GM19438 (cell line): ENCODE data around the gene PRDM5.
A peak's percentile ranks its signal among the peaks of the same experiment; 100 is the strongest.

Source experiments
- ATAC-seq: cut with Tn5 transposase; IDR thresholded peaks from one replicate; pipeline ENCODE4 v1.9.1; 2021; ENCODE audit warnings: low read depth; ENCODE audit not compliant: unreplicated experiment

PRDM5 gene

DNA sequence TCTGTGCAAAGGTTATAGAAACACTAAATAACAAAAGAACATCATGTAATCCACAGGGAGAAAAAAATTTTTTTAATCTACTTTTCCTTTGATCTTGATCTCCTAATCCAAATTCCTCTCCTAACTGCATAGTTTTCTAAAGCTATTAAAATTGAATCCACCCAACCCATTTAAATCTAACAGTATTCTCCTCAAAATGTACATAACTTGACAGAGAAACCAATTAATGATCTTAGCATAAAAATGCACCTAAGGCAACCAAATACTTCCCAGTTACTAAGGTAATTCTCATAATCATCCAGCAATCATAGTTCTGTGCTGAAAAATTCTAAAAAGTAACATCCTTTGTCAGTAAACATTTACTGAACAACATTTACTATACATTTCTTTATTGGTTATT lies 60.7 kb downstream of the PRDM5 start:
- ATAC-seq: no peak

DNA sequence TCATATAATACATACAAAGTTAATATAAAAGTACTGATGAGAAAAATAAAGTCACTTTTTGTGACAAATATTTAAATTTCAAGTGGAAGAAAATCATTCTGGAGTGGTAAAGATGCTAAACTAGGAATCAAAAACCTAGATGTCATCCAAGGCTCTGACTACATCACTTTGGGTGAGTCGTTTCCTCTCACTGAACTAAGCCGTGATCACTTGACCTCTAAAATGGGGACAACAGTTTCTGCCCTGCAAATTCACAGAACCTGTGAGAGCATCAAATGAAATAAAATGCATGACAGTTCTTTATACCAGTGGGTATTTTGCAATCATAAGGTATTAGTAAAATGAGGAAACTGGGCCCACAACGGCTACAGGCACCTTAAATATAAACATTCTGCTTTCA lies 63.8 kb downstream of the PRDM5 start:
- no peak for ATAC-seq

DNA sequence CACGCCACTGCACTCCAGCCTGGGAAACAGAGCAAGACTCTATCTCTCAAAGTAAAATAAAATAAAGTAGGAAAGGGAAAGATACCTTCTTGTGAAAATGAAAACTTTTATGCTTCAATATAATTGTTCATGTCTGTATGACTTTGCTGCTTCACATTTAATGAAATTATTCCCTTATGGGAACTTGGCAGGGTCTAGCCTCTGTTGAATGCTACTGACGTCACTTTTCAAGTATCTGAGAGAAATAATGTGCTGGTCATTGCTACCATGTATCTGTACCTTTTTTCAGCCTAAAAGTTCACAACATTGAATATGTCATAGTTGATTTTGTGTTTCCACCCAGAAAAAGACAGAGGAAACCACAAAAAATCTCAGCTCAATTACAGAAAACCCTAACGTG lies 65.2 kb downstream of the PRDM5 start:
- ATAC-seq: no peak

DNA sequence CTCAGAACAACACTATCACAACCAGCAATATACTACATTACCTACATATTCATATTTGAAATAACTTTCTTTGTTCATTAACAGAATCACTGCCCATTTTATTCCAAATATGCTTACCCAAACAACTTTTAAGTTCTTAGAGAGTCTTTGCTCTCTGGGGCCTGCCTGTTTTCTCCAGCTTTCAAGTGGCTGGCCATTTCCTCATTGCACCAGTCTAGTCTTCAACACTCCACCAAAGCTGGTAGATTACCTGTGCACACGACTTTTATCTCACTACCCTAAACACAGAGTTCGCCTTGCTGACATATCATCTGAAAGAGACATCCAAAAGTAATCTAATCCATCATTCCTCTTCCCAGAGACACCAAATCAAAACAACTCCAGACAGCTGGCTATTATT lies 66.2 kb downstream of the PRDM5 start:
- no peak for ATAC-seq

DNA sequence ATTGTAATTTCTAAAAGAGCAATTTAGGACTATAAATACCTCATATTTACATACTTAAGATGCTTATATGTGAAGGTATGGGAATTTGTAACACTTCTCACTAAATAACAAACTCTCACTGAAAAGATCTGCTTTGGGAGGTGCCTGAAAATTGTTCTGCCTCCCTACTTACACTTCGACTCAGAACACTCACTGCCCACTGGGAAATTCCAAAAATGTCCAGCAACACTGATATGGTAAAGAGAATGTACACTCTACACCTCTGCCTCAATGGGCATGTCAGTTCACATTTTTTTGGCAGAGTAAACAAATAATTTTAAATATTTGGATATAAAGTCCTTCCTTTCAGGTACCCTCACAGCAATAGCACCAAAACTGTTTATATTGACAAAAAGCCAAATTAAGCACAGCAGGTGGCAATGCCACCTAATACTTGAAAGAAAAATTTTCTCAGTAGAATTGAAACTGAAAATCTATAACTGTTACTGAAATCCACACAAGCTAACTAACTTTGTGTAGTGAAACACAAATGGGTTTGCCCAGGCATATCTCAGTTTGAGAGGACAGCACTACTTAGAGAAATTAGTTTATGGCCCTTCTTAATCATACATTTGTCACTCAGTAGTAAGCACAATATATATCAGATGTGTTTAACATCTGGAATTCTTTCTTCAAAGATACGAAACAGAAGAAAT lies 67.1 kb downstream of the PRDM5 start:
- peak; percentile 87 for ATAC-seq

DNA sequence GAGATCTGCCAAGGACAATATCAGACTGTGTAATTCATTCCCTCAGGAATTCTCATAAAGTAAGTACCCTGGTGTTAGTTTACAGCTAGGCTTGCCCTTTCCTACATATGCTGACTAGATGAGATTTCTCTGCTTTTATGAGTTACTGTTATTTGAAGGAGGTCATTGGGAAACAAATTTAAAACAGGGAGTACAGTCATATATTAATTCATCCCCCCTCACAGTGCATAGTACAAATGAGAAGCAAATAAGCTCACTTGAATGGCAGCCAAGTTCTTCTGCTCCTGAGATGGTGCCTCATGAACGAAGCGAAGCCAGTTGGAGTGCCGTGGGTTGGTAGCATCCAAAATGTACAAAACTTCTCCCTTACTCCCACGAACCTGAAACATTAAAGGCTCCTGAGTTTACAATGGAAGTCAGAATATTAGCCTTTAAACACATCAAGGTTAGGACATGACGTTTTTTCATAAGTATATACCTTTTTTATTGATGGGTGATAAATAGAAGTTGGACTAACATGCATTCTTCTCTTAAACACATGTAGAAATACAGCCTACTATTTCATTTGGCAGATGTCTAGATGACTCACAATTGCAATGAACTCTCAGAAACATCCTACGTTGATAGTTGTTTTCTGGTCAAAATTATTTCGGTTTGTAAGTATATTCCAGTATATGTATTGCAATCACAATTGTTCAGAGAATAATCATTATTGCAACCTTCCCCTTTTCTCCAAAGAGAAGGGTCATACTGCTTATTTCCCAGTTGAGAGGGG lies 69.2 kb downstream of the PRDM5 start:
- no peak for ATAC-seq

DNA sequence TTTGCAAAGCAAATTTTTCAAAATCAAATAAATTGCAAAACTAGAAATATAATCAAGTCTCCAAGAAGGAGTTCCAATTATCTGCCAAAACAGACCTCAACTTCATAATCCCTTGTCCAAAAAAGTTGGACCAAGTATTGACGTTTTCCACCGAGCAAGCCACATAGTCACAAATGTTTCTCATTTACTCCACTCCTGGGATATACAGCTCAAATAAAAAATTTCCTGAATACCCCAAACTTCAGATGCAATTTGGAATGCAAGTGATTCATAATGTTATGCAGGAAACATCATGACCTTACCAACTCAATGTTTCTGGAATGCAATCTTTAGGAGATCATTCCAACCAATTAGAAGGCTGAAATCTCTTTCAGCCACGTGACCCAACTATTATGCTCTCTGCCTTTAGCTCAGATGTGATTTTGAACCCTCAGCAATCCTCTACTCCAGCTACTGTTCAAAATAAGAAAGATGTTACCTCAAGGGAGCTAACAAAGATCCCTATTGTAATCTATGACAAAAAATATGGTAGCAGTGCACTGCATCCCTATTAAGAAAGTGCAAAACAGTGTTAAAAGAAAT lies 72.4 kb downstream of the PRDM5 start:
- no peak for ATAC-seq

DNA sequence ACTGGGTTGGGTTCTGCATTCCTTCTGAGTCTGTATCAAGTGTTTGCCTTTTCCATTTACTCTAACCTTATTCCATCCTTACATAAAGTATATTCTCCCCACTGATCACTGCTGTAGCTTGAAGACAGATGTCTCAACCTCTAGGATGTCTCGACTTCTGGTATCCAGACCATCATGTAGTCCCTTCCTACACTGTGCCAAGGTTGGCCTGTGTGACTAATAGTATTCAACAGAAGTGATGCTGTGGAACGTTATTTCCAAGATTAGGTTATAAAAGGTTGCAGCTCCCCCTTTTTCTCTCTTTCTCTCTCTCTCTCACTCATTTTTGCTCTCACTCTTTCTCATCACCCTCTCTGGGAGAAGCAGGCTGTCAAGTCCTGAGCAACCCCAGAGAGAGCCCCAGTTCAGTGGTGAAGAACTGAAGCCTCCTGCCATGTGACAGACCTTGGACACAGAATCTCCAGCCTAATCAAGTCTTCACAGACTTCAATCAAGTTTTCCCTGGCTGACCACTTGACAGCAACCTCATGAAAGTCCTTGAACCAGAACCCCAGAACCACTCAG lies 75.4 kb downstream of the PRDM5 start:
- ATAC-seq: no peak

DNA sequence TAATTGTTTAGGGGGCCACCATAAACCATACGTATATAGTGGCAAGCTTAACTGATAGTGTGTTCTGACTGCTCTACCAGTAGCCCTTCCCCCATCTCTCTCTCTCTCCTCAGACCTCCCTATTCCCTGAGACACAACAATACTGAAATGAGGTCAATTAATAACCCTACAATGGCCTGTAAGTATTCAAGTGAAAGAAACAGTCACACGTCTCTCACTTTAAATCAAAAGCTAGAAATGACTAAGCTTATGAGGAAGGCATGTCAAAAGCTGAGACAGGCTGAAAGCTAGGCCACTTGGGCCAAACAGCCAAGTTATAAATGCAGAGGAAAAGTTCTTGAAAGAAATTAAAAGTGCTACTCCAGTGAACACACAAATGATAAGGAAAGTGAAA lies 78.0 kb downstream of the PRDM5 start:
- ATAC-seq: peak; percentile 87

DNA sequence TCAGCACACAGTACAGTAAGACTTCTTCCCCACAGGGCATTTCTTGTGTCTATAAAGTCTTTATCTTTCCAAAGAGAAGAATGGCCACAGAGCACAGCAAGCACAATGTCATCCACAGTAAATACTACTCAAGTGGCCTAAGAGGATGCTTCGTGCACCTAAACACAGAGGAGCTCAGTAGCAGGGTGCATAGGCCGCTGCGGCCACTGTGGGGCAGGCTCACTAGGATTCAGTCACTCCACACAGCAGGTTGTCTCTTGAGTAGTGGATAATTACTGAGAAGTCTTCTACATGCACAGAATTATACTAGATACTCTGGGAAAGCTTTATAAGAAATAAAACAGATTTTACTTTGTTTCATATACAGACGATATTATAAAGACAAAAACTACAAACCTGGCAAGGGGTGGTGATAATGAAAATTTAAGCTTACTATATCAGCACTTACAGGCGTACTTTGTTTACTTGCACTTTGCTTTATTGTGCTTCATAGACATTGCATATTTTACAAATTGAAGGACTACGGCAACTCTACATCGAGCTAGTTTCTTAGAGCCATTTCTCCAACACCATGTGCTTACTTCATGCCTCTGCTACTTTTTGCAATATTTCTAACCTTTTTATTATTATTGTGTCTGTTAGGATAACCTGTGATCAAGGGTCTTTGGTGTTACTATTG lies 78.5 kb downstream of the PRDM5 start:
- no peak for ATAC-seq

DNA sequence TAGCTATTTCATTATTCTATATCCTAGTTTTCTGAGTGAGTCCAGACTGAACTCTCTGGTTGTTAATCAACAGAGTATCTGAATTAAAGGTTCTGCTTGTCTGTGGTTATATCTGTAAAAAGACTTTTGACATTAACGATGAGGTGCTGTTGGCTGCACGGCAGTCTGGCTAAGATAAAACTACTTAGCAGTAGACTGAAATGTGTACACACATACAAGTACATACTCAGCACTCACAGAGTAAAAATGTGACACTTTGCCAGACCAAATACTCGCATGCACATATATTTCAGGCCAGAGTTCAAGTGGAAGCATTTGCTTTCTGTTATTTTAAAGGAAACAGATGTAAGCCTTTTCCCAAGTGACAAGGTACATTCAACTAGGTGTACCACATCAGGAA lies 80.5 kb downstream of the PRDM5 start:
- ATAC-seq: no peak

DNA sequence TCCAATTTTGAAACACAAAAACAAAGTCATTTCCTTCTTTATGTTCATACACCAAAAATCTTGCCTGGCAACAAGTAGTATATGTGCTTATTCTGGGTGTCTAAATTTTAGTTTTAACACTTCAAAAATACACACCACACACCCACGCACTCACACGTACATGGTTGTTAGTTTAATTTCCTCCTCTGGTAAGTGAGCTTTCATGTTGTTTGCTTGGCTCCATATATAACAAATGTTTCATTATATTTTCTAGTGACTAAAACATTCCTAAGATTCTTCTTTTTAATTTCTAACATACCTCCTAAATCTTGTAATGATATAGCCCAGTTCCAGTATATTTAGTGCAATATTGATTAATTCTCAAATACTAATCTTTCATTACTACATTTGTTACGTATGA lies 80.9 kb downstream of the PRDM5 start:
- ATAC-seq: no peak

DNA sequence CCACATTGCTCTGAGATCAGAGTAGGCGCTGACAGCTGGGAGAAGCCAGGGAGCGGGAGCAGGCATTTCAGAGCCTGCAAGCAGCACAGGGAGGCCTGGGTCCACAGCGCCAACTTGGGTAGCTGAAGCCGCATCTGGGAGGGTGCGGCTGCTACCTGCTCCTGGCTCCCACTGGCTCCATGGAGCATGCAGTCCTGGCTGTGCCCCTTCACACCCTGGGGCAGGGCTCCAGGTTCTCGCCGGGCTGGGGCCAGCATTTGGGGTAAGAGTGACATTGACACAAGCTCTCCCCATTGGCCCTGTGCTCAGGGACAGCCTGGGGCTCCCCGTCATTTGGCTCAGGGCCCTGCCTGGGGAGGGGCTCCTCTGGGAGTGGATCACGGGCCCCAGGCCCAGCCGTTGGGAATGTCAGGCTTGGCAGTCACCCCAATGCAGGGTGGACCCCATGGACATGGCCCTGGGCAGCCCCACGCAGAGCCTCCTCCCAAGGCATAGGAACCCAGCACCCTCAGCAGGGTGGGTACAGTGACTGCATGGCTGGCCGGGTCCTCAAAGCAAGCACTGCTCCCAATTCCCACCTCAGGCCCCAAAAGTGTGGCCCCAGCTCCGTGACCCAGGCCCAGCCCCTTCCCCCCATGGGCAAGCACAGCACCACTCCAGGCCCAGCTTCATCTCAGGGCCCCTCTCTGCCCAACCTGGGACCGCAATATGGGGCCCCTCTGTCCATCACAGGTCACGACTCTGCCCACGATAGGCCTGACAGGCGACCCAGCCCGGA lies 82.4 kb downstream of the PRDM5 start:
- ATAC-seq: no peak

DNA sequence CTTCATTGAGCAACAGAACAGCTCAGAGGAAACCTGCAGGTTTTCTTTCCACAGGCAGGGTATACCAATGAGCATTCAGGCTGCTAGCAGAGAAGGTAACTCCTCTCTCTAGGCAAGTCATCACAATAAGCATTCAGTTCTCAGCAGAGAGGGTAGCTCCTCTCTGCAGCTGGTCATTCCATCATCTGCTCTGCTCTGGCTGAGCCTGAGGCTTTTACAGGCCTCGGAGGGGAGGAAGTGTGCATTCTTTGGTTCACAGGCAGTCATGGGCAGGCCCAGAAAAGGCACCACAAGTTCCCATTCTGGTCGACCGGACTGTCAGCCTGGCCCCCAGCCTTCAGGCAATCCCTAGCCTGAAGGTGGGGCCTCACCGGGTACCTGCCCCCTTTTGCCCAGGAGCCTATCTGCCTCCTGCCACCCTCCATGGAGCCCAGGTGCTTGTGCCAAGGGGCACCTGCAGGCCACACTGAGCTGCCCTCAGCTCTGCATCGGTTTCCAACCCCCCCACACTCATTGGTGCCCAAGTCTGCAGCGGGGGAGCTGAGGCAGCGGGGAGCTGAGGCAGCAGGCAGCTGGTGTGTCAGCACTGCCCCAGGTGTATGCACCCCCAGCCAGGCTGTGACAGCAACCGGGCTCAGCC lies 83.1 kb downstream of the PRDM5 start:
- ATAC-seq: no peak

DNA sequence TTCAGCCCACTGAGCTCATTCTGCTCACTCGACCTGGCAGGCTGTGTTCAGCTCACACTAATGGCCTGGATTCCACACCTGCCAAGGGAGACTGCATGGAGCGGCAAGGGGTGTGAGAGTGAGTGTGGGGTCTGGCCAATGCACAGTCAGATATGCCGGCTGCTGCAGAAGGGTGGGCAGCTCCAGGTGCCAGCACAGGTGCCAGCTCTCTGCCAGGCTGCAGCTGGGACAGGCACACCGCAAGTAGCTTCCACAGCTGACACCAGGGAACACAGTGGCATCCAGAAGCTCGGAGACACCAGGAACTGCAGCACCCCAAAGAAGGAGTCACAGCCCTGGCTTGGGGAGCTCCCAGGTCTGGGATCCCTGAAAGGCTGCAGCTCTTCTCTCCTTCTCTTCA lies 83.7 kb downstream of the PRDM5 start:
- no peak for ATAC-seq

DNA sequence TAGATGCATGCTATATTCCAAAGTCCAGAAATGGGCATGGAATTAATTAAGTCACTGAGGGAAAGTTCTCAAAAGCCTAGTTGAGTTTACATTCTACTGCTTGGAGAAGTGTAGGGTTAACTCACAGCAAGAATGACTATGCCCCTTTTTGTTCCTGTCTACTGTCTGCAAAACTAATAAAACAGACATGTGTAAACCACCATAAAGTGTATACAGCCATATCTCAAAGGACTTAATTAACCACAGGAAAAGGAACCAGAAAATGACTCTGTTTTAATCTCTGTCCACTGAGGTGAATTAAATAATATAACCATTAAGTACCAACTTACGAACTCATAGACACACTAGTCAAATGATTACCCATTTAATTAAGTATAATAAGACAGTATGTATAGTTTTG lies 84.9 kb downstream of the PRDM5 start:
- ATAC-seq: no peak

DNA sequence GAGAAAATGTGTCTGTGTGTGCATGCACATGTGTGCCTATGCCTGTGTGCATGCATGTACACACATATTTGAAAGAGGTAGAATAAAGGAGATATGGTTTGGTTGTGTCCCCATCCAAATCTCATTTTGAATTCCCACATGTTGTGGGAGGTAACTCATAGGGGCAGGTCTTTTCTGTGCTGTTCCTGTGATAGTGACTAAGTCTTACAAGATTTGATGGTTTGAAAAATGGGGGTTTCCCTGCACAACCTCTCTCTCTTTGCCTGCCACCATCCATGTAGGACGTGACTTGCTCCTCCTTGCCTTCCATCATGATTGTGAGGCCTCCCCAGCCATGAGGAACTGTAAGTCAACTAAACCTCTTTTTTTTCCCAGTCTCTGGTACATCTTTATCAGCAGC lies 87.2 kb downstream of the PRDM5 start:
- no peak for ATAC-seq

DNA sequence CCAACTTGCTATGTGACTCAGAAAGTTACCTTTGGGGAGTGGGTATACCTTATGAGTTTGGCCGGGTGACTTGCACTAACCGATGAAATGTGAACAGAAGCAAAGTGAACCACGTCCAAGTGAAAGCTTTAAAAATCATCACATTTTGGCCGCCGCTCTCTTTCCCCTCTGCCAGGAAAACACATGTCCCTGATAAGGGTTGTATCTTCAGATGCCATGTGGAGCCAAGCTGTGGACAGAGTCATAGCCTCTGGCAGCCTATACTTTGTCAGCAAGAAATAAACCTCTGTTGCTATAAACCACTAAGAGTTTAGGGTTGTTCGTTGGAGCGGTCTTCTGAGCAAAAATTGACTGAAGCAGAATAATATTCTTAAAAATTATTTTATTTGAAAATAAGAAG lies 92.3 kb downstream of the PRDM5 start:
- no peak for ATAC-seq

DNA sequence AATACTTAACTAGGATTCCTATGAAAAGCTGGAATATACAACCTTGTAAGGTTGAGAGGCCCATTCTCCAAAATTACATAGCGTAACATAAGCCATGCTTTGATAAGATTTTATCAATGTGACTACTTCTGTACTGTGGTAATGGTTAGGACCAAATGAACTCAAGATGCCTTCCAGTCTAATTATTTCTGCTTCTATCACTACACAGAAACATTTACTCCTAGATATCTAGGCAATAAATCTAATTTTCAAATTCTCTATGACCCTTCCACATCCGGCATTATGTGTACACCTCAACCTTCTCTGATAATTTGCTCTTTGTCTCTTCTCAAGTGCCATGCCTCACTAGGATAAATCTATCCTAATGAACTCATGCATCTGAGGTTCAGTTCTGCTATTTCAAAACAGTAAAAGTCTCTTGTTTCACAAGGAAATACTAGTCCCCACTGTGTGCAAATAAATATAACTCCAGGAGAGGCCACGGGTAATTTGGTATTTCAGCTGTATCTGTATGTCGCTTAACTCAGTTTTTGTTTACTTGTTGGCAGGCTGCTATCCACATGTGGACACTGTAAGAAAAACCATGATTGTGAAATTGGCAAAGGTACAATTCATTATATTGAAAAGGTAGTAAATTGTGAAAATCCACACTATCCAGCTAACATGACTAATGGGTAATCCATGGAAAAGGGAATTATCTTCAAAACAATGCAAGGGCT lies 93.3 kb downstream of the PRDM5 start:
- ATAC-seq: no peak
